HL-60 (cell line): ENCODE results near the gene LAPTM5.

Source experiments
- CTCF ChIP-seq: IDR thresholded peaks from one replicate; pipeline ENCODE4 v1.5.1; 2011; ENCODE audit warnings: low read length, control low read depth, inconsistent platforms; ENCODE audit not compliant: insufficient read depth
- POLR2AphosphoS5 ChIP-seq: IDR thresholded peaks from 2 replicates; pipeline ENCODE4 v1.6.1; 2012; ENCODE audit warnings: low read depth

- TF ChIP-seq POLR2AphosphoS5 (peak; percentile 71), CTCF (no peak)
Measured at GRCh38 chr1:30754684-30755171, 2.8 kb downstream of the LAPTM5 start.
